HG03442 (cell line): ENCODE data around the gene CD86.
"Not testable (repeated sequence)": the region's sequence is repeated elsewhere in the genome, so short reads cannot be mapped to it uniquely, and the experiment has no call there.

Experiments
- ATAC-seq: cut with Tn5 transposase; IDR thresholded peaks from one replicate; pipeline ENCODE4 v1.9.1; 2021; ENCODE audit warnings: mild to moderate bottlenecking, moderate library complexity; ENCODE audit not compliant: unreplicated experiment

CD86 gene

GRCh38 chr3:122146466-122146865 is 91.3 kb downstream of the CD86 start:
- ATAC-seq: peak; percentile 96

DNA sequence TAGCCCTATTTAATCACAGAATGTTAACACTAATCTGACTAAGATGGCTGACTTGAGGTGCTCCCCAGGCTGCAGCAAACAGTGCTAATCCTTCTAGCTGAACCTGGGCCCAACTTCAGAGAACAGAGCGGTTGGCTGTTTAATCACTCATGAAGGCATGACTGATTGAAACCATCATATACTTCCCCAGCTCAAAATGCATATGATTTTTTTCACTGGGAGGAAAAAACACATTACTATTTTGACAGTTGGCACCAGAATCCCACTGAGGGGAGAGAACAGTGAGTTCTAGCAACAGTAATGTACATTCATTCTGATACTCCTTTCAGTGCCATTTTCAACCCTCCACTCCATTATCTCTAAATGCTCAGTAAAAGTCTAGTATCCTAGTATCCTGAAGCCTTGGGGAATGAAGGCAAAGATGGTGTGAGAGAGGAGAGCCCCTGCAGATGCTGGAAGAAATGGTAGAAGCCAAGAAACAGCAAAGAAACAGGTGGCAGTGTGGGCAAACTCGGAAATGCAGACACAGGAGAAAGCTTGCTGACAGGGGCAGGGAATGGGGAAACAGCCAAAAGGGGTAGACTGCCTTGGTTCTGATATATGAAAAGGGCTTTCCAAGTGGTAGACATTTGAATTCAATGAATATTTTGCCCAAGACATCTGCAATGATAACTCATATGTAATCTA is 93.9 kb downstream of the CD86 start:
- ATAC-seq: no peak

DNA sequence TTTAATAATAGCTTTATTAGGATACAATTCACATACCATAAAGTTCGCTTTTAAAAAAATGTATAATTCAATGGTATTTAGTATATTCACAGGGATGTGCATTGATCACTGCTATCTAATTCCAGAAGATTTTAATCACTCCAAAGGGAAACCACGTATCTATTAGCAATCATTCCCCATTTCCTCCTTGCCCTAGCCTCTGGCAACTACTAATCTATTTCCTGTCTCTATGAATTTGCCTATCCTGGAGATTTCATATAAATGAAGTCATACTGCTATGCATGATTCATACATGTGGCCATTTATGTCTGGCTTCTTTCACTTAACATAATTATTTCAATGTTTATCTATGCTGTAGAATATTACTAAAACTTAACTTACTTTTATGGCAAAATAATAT is 96.3 kb downstream of the CD86 start:
- no peak for ATAC-seq

GRCh38 chr3:122164983-122165382 is 109.8 kb downstream of the CD86 start:
- not testable (repeated sequence) for ATAC-seq

- no peak for ATAC-seq
Observed at GRCh38 chr3:122167630-122168029, 112.5 kb downstream of the CD86 start.

- peak; percentile 52 for ATAC-seq
Observed at GRCh38 chr3:122168044-122168443, 112.9 kb downstream of the CD86 start.

DNA sequence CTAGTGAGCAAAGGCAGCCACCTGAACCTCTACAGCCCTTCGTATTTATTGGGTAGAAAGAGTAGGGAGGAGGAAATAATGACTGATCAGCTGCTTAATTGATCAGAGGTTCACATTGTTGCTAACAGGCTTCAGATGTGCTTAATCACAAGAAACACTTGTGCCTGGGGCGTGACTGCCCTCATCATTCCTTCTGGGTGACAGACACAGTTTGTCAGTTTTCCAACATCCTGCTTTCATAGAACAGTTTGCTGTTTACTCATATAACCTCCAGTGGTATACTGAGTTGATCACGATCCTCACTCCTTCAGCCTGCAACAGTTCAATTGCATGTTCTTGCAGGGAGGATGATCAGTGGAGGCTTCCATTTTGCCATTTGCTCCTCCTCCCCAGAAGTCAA is 114.7 kb downstream of the CD86 start:
- ATAC-seq: no peak
